ENCODE data around the gene LMAN1L. TPM values are rescaled to one million over a fixed set of nuclear protein-coding genes. Genes with fewer than 3 reads are reported as not detected.

LMAN1L gene
- total RNA-seq, 1 experiment from 2014 or later = not detected

- TF ChIP-seq E2F1 (CRISPR knock-in tag; IDR thresholded peaks at IDR 0.05) (no peak), ELF4 (CRISPR knock-in tag; IDR thresholded peaks at IDR 0.05; ENCODE audit: low read depth) (no peak), ZNF232 (CRISPR knock-in tag; IDR thresholded peaks at IDR 0.05) (no peak), ATF1 (CRISPR knock-in tag; IDR thresholded peaks at IDR 0.05) (no peak), STAT6 (CRISPR knock-in tag; conservative IDR thresholded peaks at IDR 0.05; ENCODE audit: low read depth) (no peak), CBFB (CRISPR knock-in tag; IDR thresholded peaks at IDR 0.05; ENCODE audit: low read depth) (no peak), RORB (CRISPR knock-in tag; IDR thresholded peaks at IDR 0.05) (no peak)
These were observed 7.4 kb downstream of the LMAN1L start (continued) for GRCh38 chr15:74820056-74820455.

GRCh38 chr15:74821091-74821789, 8.6 kb downstream of the LMAN1L start:
- peak; percentile 70 for TF ChIP-seq ZNF423 (CRISPR knock-in tag; IDR thresholded peaks at IDR 0.05)
- TF ChIP-seq ZNF396 (CRISPR knock-in tag; IDR thresholded peaks at IDR 0.05; ENCODE audit: borderline replicate concordance) = no peak
- no peak for TF ChIP-seq ZNF425 (CRISPR knock-in tag; conservative IDR thresholded peaks at IDR 0.05)
- TF ChIP-seq RORB (CRISPR knock-in tag; IDR thresholded peaks at IDR 0.05) = no peak
- peaks cover 31% of the 10 kb centered on the region for H3K27me3 Mint-ChIP-seq (ENCODE audit: low read depth)
- H3K4me1 Mint-ChIP-seq = peaks cover 20% of the 10 kb centered on the region
- ATAC-seq = peak; percentile 52
- peak; percentile 46 for DNase-seq (ENCODE audit: low spot score)
- no peaks in the 10 kb centered on the region for H3K36me3 Mint-ChIP-seq
- H3K4me3 Mint-ChIP-seq = no peak overlapping the region
- ChIA-PET POLR2A (no interaction called here), CTCF (interaction anchor here (0.6 to 3.3 kb wide), 12 partner anchors 12 to 200 kb away, joined by 3 to 14 read pairs (median 4); partner anchors contain the start of gene MPI)
- H3K9me3 Mint-ChIP-seq = no peaks in the 10 kb centered on the region
- no peak overlapping the region for H3K27ac Mint-ChIP-seq

GRCh38 chr15:74821790-74822158, 9.1 kb downstream of the LMAN1L start:
- TF ChIP-seq USF2 (CRISPR knock-in tag; IDR thresholded peaks at IDR 0.05) (no peak), ATF3 (CRISPR knock-in tag; conservative IDR thresholded peaks at IDR 0.05) (no peak), OVOL2 (CRISPR knock-in tag; IDR thresholded peaks at IDR 0.05; ENCODE audit: borderline replicate concordance) (no peak), ZNF396 (CRISPR knock-in tag; IDR thresholded peaks at IDR 0.05; ENCODE audit: borderline replicate concordance) (no peak), FOXK1 (CRISPR knock-in tag; IDR thresholded peaks at IDR 0.05) (no peak), PRRX2 (CRISPR knock-in tag; IDR thresholded peaks at IDR 0.05) (no peak), ZNF219 (CRISPR knock-in tag; IDR thresholded peaks at IDR 0.05; ENCODE audit: borderline replicate concordance) (no peak), ZNF281 (CRISPR knock-in tag; IDR thresholded peaks at IDR 0.05) (no peak), ATF1 (CRISPR knock-in tag; IDR thresholded peaks at IDR 0.05) (no peak), AR (CRISPR knock-in tag; IDR thresholded peaks at IDR 0.05) (no peak), NFE2L1 (CRISPR knock-in tag; IDR thresholded peaks at IDR 0.05) (no peak)
- CTCF ChIA-PET = interaction anchor here (1.0 to 3.3 kb wide), 7 partner anchors 12 to 200 kb away, joined by 3 to 14 read pairs (median 4); no protein-coding TSS in a partner anchor
- Mint-ChIP-seq H3K4me1 (peaks cover 21% of the 10 kb centered on the region), H3K36me3 (no peaks in the 10 kb centered on the region), H3K4me3 (no peak overlapping the region), H3K27me3 (ENCODE audit: low read depth) (peaks cover 35% of the 10 kb centered on the region), H3K9me3 (no peaks in the 10 kb centered on the region), H3K27ac (no peak overlapping the region)
- POLR2A ChIA-PET = no interaction called here
- ATAC-seq = no peak
- DNase-seq (ENCODE audit: low spot score) = no peak
